Skeletal muscle tissue (tissue), 4 donors: Measurements from ENCODE around the gene CDC25C. TPM values are rescaled to one million over a fixed set of nuclear protein-coding genes. Genes with fewer than 3 reads are reported as not detected.
"Not testable (repeated sequence)": the region's sequence is repeated elsewhere in the genome, so short reads cannot be mapped to it uniquely, and the experiment has no call there.

ENCODE experiments used
- H3K27ac ChIP-seq: one replicate; pipeline ENCODE4 v1.7.0; 2013; ENCODE audit warnings: mild to moderate bottlenecking, low read depth, low read length, inconsistent platforms
- H3K27me3 ChIP-seq, 3 donors: one replicate each; pipeline ENCODE4 v1.7.0; 2013; ENCODE audit warnings: low read length in 3 of 3; ENCODE audit not compliant: control insufficient read depth in 3 of 3, insufficient read depth in 3 of 3
- H3K36me3 ChIP-seq, 3 donors: one replicate each; pipeline ENCODE4 v1.7.0; 2013; ENCODE audit warnings: low read length in 3 of 3; ENCODE audit not compliant: control insufficient read depth in 3 of 3, insufficient read depth in 3 of 3
- H3K4me1 ChIP-seq, 3 donors: one replicate each; pipeline ENCODE4 v1.7.0; 2013; ENCODE audit warnings: low read length in 3 of 3, mild to moderate bottlenecking in 3 of 3; ENCODE audit not compliant: control insufficient read depth in 3 of 3, insufficient read depth in 3 of 3
- H3K4me3 ChIP-seq, 3 donors: one replicate each; pipeline ENCODE4 v1.7.0; 2013; ENCODE audit warnings: low read length in 3 of 3
- H3K9ac ChIP-seq, 3 donors: one replicate each; pipeline ENCODE4 v1.7.0; 2013; ENCODE audit warnings: low read length in 3 of 3, mild to moderate bottlenecking in 3 of 3, moderate library complexity in 2 of 3, low read depth in 1 of 3
- H3K9me3 ChIP-seq, 3 donors: one replicate each; pipeline ENCODE4 v1.7.0; 2013; ENCODE audit warnings: low read length in 3 of 3; ENCODE audit not compliant: control insufficient read depth in 3 of 3
- total RNA-seq: library from RNA; depleted of rRNA; stranded (reverse); fragments of >200 nt; gene quantifications from one replicate; pipeline ENCODE4 v1.2.3, GENCODE V29; 2014
- donor health status: Osteomylitis.

The CDC25C gene
- total RNA-seq, 1 donor from 2014 or later, result 3.7 TPM

- H3K36me3 ChIP-seq, result no peaks in the 10 kb centered on the region
- H3K27ac ChIP-seq, result no peak overlapping the region
- no peaks in the 10 kb centered on the region for H3K9me3 ChIP-seq
- peaks cover 0 to 3% (median 0%) of the 10 kb centered on the region in 3 donors for H3K27me3 ChIP-seq
- no peak overlapping the region for H3K4me3 ChIP-seq
- no peaks in the 10 kb centered on the region for H3K4me1 ChIP-seq
- H3K9ac ChIP-seq, result no peak overlapping the region
These were observed 67.4 kb downstream of the CDC25C start for GRCh38 chr5:138264183-138264582.

DNA sequence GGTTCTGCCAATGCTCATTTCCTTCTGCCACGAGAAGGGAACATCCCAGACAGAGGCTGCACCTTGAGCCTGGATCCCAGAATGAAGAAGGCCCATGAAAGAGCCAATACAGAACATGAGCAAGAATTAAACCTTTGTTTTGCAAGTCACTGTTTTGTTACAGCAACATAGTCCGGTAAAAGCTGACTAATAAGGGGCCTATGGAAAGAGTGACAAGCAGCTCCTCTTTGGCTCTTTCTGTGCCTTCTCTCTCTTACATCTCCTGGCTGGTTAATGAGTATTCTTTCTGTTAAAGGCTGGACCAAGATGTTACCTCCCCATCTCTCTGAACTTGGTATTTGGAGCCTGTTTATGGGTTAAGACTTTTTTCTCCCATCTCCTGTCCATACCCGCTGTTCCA is 68.0 kb downstream of the CDC25C start:
- Histone ChIP-seq H3K36me3 (no peaks in the 10 kb centered on the region), H3K4me3 (no peak overlapping the region), H3K4me1 (no peaks in the 10 kb centered on the region), H3K27ac (no peak overlapping the region), H3K9ac (no peak overlapping the region), H3K27me3 (peaks cover 0 to 3% (median 0%) of the 10 kb centered on the region in 3 donors), H3K9me3 (no peaks in the 10 kb centered on the region)

GRCh38 chr5:138258704-138259292 is 72.8 kb downstream of the CDC25C start:
- H3K36me3 ChIP-seq, result no peaks in the 10 kb centered on the region
- H3K4me1 ChIP-seq, result no peaks in the 10 kb centered on the region
- H3K27me3 ChIP-seq, result no peaks in the 10 kb centered on the region
- H3K4me3 ChIP-seq, result no peak overlapping the region
- no peak overlapping the region for H3K27ac ChIP-seq
- H3K9me3 ChIP-seq, result no peaks in the 10 kb centered on the region
- H3K9ac ChIP-seq, result no peak overlapping the region

DNA sequence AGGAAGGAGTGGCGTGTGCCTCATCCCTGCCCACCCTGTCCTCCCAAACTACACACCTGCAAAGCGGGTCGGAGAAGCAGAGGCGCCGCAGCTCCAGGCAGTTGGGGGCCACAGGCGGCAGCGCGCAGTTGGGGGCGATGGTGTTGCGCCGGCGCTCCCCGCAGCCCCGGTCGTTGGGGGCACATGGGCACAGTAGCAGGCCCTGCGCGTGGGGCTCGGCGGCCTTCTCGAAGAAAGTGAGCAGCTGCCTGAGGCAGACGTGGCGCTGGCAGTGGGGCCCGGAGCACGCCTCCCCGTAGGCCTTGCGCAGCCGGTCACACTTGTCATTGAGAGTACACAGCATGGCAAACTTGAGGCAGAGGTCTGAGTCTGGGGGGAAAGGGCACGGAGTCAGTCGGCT is 74.0 kb downstream of the CDC25C start:
- H3K27me3 ChIP-seq, result no peaks in the 10 kb centered on the region
- H3K4me1 ChIP-seq, result no peaks in the 10 kb centered on the region
- no peak overlapping the region for H3K4me3 ChIP-seq
- H3K36me3 ChIP-seq, result no peaks in the 10 kb centered on the region
- no peak overlapping the region for H3K9ac ChIP-seq
- H3K9me3 ChIP-seq, result no peaks in the 10 kb centered on the region
- H3K27ac ChIP-seq, result no peak overlapping the region

DNA sequence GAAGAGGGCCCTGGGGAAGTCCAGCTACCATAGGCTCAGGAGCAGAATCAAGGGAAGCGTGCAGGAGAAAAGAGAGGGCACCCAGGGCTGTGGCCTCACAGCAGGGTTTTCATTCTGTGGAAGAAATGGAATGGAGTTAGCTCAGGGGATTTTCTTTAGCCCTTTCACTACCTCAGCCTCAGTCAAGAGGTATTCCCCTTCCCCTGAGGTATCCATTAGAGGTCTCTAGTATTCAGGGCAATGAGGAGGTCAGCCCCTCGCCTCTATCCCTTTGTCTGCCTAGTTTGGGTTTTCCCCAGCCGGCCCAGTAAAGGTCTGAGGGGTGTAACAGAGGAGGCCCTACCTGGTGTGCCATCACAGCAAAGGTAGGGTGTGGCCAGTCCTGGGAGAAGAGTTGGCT is 78.7 kb downstream of the CDC25C start:
- H3K36me3 ChIP-seq, result no peaks in the 10 kb centered on the region
- no peak overlapping the region for H3K4me3 ChIP-seq
- H3K27ac ChIP-seq, result no peak overlapping the region
- no peaks in the 10 kb centered on the region for H3K4me1 ChIP-seq
- H3K9ac ChIP-seq, result no peak overlapping the region
- H3K27me3 ChIP-seq, result no peaks in the 10 kb centered on the region
- H3K9me3 ChIP-seq, result no peaks in the 10 kb centered on the region

DNA sequence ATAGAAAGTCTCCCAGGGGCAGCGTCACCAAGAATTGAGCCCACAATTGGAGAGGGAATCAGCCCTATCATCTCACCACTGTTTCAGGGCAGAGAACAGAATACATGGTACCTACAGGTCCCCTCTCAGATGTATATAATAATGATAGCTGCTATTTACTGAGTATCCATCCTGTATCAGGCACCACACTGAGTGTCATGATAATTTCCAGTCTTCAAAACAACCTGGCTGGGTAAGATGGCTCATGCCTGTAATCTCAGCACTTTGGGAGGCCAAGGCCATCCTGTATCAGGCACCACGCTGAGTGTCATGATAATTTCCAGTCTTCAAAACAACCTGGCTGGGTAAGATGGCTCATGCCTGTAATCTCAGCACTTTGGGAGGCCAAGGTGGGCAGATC is 83.8 kb downstream of the CDC25C start:
- not testable (repeated sequence) for H3K27ac ChIP-seq, H3K27me3 ChIP-seq, H3K9me3 ChIP-seq, H3K4me1 ChIP-seq, H3K36me3 ChIP-seq, H3K9ac ChIP-seq, H3K4me3 ChIP-seq

DNA sequence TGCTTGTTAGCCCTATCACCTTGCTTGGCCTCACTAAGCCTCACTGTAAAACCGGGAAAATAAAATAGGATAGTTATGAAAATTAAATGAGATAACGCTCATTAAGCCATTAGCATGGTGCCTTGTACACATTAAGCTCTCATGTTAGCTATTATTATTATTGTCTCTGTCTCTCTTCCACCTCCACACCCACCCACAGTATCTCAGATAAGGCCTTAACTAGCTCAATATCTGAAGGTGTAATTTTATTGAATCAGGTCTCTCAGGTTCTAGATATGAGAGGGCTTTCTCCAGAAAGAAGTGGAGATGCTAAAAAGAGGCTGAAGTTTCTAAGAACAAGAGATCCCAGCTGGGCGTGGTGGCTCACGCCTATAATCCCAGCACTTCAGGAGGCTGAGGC is 84.8 kb downstream of the CDC25C start:
- no peak overlapping the region for H3K9ac ChIP-seq
- no peaks in the 10 kb centered on the region for H3K9me3 ChIP-seq
- H3K27me3 ChIP-seq, result no peaks in the 10 kb centered on the region
- no peak overlapping the region for H3K27ac ChIP-seq
- H3K4me1 ChIP-seq, result peaks cover 0 to 5% (median 3%) of the 10 kb centered on the region in 3 donors
- H3K4me3 ChIP-seq, result no peak overlapping the region
- H3K36me3 ChIP-seq, result no peaks in the 10 kb centered on the region

- peaks cover 4 to 8% (median 6%) of the 10 kb centered on the region in 3 donors for H3K4me1 ChIP-seq
- no peak overlapping the region for H3K27ac ChIP-seq
- H3K36me3 ChIP-seq, result no peaks in the 10 kb centered on the region
These were observed 85.3 kb downstream of the CDC25C start for GRCh38 chr5:138246334-138246733.

DNA sequence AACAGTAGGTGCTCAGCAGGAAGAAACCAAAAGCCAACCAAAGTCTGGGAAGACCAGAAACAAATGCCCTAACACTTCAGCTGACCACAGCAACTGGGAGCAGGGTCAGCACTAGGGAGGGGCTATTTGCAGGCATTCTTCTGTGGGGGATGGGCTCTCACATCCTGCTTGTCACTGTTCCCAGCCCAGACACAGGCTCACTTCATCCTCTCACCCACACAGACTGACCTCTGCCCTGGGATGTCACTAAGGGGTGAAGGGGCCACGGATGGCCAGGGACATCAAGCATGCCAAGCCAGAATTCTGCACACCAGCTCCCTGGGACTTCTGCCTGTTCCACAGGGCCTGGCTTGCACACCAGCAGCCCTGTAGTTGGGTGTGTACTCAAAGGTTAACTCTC is 85.9 kb downstream of the CDC25C start:
- Histone ChIP-seq H3K36me3 (no peaks in the 10 kb centered on the region), H3K9me3 (no peaks in the 10 kb centered on the region), H3K27ac (no peak overlapping the region), H3K4me3 (no peak overlapping the region), H3K27me3 (no peaks in the 10 kb centered on the region), H3K9ac (no peak overlapping the region), H3K4me1 (peaks cover 4 to 8% (median 7%) of the 10 kb centered on the region in 3 donors)

More at GRCh38 chr5:138246334-138246733, 85.3 kb downstream of the CDC25C start:
- H3K4me3 ChIP-seq, result no peak overlapping the region
- no peaks in the 10 kb centered on the region for H3K27me3 ChIP-seq
- no peak overlapping the region for H3K9ac ChIP-seq
- H3K9me3 ChIP-seq, result no peaks in the 10 kb centered on the region

- Histone ChIP-seq H3K4me1 (peaks cover 4 to 8% (median 7%) of the 10 kb centered on the region in 3 donors), H3K27me3 (peaks cover 0 to 6% (median 0%) of the 10 kb centered on the region in 3 donors), H3K9me3 (no peaks in the 10 kb centered on the region), H3K4me3 (no peak overlapping the region), H3K9ac (no peak overlapping the region), H3K36me3 (no peaks in the 10 kb centered on the region), H3K27ac (no peak overlapping the region)
These were observed 87.8 kb downstream of the CDC25C start for GRCh38 chr5:138243794-138244193.
